GM21367 (cell line): ENCODE data around the gene SRSF11.
"Not testable (repeated sequence)": the region's sequence is repeated elsewhere in the genome, so short reads cannot be mapped to it uniquely, and the experiment has no call there.

Experiments
- ATAC-seq: cut with Tn5 transposase; IDR thresholded peaks from one replicate; pipeline ENCODE4 v1.9.1; 2021; ENCODE audit not compliant: unreplicated experiment

SRSF11 gene

GRCh38 chr1:70221238-70222121, at the start of gene SRSF11:
TSS of gene SRSF11 (plus strand) at chr1:70221380. CDS start at chr1:70221637, 257 bp downstream.
- ATAC-seq: peak; percentile 82

GRCh38 chr1:70171512-70171911, 49.7 kb upstream of the SRSF11 start:
- ATAC-seq: no peak

GRCh38 chr1:70185181-70185580, 36.0 kb upstream of the SRSF11 start:
- ATAC-seq: not testable (repeated sequence)

- ATAC-seq: no peak
These were observed 32.7 kb upstream of the SRSF11 start for GRCh38 chr1:70188522-70188921.

- ATAC-seq: no peak
These were observed 31.0 kb upstream of the SRSF11 start for GRCh38 chr1:70190180-70190579.

- ATAC-seq: not testable (repeated sequence)
These were observed 28.7 kb upstream of the SRSF11 start for GRCh38 chr1:70192446-70192845.

GRCh38 chr1:70194601-70195000, 26.6 kb upstream of the SRSF11 start:
- no peak for ATAC-seq

- ATAC-seq: no peak
These were observed 25.8 kb upstream of the SRSF11 start for GRCh38 chr1:70195342-70195741.

- no peak for ATAC-seq
These were observed 24.8 kb upstream of the SRSF11 start for GRCh38 chr1:70196333-70196732.

- ATAC-seq: no peak
These were observed 21.1 kb upstream of the SRSF11 start for GRCh38 chr1:70200065-70200464.

- ATAC-seq: no peak
These were observed 18.9 kb upstream of the SRSF11 start for GRCh38 chr1:70202173-70202758.

GRCh38 chr1:70204139-70204538, 17.0 kb upstream of the SRSF11 start:
- ATAC-seq: no peak

GRCh38 chr1:70204600-70204999, 16.6 kb upstream of the SRSF11 start:
- no peak for ATAC-seq

- peak; percentile 31 for ATAC-seq
These were observed 16.1 kb upstream of the SRSF11 start for GRCh38 chr1:70205071-70205433.

GRCh38 chr1:70205434-70206118, 15.6 kb upstream of the SRSF11 start, which contains the start of gene LRRC40:
TSS of gene LRRC40 (minus strand) at chr1:70205579. CDS start at chr1:70205540, 39 bp downstream.
- ATAC-seq: peak; percentile 84

- not testable (repeated sequence) for ATAC-seq
These were observed 14.3 kb upstream of the SRSF11 start for GRCh38 chr1:70206833-70207232.

- ATAC-seq: no peak
These were observed 13.7 kb upstream of the SRSF11 start for GRCh38 chr1:70207492-70207891.

- ATAC-seq: no peak
These were observed 12.9 kb upstream of the SRSF11 start for GRCh38 chr1:70208292-70208691.

- no peak for ATAC-seq
These were observed 10.4 kb upstream of the SRSF11 start for GRCh38 chr1:70210820-70211219.

GRCh38 chr1:70211541-70211940, 9.6 kb upstream of the SRSF11 start:
- no peak for ATAC-seq

GRCh38 chr1:70220015-70220414, 1.2 kb upstream of the SRSF11 start:
- no peak for ATAC-seq
